HG02852 (cell line): ENCODE results near the gene THSD4.

Experiments
- ATAC-seq: cut with Tn5 transposase; IDR thresholded peaks from one replicate; pipeline ENCODE4 v1.9.1; 2021; ENCODE audit warnings: mild to moderate bottlenecking, moderate library complexity; ENCODE audit not compliant: unreplicated experiment

Gene THSD4

DNA sequence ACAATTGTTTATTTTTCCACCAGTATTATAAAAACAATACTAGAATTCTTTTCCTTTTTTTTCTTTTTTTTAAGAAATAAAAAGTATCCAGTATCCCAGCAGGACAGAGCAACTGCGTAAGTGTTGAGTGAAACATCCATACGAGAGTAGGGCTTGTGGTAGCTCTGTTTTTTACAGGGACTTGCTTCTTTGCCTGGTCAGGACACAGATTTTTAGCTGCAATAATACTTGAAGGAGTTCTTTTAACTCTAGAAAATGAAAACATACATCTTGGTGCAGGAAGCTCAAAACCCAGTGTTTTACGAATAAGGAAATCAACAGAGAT, 397.4 kb downstream of the THSD4 start:
- ATAC-seq, result no peak

- no peak for ATAC-seq
Observed at GRCh38 chr15:71515375-71516186, 400.3 kb downstream of the THSD4 start.

- ATAC-seq, result no peak
Observed at GRCh38 chr15:71517751-71518150, 402.5 kb downstream of the THSD4 start.

- no peak for ATAC-seq
Observed at GRCh38 chr15:71518661-71519060, 403.4 kb downstream of the THSD4 start.

GRCh38 chr15:71526060-71526820, 411.0 kb downstream of the THSD4 start:
- no peak for ATAC-seq

DNA sequence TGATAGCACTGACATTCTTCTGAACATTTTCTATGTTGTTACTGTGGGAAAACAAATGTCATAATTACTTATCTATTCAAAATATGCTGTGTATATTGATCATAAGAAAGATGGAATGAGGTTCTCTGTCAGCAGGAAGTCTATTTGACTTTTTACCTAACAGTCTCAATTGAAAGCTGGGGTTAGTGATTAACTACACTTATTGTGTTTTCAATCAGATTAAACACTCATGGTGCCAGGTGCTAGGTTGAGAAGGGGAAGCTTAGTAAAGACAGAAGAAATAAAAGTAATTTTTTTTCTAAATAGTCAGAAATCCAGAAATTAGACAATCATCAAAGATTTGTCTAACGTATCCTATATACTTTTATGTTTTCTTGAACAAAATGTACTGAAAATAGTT, 414.1 kb downstream of the THSD4 start:
- ATAC-seq, result no peak

DNA sequence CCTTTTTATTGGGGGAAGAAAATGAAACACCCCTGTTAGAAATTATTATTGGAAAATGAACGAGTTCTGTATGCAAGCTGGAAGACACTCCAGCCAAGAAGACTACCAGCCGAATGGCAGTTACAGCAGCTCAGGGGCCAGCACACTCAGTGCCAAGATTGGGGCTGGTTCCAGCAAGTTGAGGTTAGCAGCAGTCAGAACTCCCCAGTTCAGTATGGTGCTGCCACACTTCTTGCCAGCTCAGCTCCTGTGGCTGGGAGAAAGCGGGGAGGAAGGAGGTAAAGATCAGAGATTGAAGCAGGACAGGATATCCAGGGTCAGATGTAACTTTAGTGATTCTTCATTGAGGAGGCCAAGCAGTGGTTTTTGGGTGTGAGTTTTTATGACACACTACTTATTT, 414.8 kb downstream of the THSD4 start:
- no peak for ATAC-seq

- ATAC-seq, result no peak
Observed at GRCh38 chr15:71532994-71533393, 417.7 kb downstream of the THSD4 start.

DNA sequence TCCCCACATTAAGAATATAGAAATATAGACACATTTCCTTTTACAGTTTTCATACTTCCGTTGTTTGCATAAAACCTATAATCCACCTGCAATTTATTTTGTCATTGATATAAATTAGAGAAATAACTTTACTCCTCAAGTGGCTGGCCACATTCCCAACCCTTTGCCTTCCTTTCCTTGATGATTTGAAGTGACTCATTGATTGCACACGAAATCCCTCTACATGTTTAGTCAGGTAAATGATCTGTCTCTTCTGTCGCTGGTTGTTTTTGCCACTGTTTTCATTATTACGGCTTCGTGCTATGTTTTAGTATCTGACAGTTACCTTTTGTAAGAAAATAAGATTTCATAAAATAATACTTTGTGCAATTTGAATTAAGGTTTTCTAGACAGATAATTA, 422.9 kb downstream of the THSD4 start:
- ATAC-seq, result no peak

GRCh38 chr15:71541746-71542145, 426.5 kb downstream of the THSD4 start:
- ATAC-seq, result no peak

GRCh38 chr15:71542836-71543235, 427.6 kb downstream of the THSD4 start:
- ATAC-seq, result no peak

GRCh38 chr15:71543413-71543812, 428.1 kb downstream of the THSD4 start:
- ATAC-seq, result no peak

DNA sequence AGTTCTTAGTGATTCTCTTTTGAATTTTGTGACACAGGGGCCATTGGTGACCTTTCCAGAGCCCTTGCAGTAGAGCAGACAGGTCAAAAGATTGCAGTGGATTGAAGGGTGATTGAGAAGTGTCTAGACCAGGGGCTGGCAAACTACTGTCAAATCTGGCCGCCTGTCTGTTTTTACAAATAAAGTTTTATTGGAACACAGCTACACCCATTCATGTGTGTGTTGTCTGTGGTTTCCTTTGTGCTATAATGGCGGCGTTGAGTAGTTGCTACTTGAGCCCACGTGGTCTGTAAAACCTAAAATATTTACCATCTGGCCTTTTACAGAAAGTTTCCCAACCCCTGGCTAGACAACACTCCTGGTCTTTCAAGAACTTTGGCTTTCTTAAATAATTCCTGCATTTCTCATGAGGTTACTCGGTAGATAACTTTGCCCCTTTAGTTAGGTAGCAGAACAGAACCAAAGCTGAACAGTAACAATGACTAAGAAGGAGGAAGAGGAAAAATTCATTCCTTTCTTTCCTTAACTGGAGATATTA, 430.0 kb downstream of the THSD4 start:
- ATAC-seq, result no peak

GRCh38 chr15:71545923-71546322, 430.7 kb downstream of the THSD4 start:
- no peak for ATAC-seq

DNA sequence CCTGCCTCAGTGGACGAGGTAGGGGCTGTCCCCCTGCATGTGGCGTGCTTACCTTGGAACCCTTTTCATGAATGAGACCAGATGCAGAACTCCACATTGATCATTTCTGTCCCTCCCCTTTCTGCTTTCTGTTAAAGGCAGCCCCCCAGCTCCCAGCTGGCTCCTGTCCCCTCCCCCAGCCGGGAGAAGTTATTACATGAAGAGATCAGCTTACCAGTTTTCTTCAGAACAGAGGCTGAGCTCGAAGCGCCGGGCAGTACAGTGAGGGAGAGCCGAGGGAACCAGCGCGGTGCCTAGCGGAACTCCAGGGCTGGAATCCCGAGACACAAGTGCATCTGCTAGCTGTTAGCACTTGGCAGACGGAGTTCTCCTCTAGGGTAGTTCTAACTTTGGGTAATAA, 431.7 kb downstream of the THSD4 start:
- no peak for ATAC-seq

DNA sequence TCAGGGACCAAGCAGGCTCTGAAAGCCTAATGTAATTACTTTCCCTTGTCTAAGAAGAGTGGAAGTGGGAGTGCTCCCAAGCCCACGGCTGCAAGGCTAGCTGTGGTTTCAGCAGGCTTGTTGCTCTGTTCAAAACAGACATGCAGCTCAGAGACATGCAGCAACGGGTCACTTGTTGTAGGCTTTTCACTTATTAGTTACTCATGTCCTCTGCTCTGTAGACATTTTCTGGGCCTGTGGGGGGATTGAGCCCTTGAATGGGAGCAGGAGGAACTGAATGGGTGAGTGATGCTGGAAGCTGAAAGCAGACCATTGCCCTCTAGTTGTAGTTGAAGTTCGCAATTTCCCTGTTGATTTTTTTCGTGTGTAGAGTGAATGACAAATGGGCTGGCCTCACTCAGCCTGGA, 433.1 kb downstream of the THSD4 start:
- ATAC-seq, result no peak

DNA sequence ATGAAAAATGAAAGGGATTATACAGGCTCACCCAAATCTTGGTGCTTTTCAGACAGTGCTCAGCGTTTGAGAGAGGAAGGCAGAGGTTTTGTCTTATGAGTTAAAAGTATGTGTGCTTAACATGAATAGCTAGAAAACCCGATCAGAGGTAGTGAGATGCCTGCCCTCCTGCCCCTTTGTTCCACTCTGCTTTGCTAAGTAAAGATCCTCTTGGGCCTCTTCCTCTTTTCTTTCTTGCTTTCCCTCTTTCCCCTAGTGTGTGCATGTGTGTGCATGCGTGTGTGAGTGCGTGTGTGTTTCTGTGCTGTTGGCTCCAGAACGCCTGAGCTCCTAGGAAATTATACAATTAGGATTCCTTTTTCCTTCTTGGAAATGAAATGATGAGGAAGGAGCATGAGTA, 433.8 kb downstream of the THSD4 start:
- ATAC-seq, result no peak

GRCh38 chr15:71549697-71550096, 434.4 kb downstream of the THSD4 start:
- no peak for ATAC-seq

DNA sequence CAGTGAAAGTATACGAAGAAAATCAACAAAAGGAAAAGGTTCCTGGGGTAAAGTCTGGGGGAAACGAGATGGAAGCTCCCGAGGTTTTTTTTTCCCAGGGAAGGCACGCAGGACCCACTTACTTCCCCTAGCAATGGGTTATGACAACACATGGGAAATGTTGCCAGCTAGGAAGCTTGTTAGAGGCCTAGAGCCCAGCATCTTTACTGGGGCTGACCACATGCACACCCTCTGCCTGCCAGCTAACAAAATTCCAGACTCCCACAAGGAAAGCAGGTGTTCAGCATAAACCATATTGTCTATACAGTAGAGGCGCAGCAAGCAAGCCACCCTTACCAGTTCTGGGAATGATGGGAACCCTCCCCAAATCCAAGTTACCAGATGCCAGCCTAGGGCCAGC, 436.3 kb downstream of the THSD4 start:
- no peak for ATAC-seq

DNA sequence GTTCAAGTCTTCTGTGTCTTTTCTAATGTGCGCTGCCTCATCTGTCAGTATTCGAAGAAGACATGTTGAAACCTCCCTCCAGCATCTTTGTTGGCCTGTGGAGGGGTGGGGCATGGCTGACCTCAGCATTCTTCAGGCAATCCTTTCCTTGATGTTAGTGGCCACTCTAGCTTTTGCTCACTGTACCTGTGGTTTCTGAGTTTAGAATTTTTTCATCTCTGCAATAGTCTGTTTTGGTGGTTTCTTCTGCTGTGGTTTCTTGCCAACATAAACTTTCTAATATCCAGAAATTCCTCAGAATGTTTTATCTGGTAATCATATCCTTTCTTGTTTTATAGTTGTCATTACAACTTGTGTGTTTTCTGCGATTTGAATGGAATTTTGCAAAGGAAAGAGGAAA, 443.8 kb downstream of the THSD4 start:
- ATAC-seq, result no peak

- no peak for ATAC-seq
Observed at GRCh38 chr15:71559616-71560015, 444.3 kb downstream of the THSD4 start.

GRCh38 chr15:71562251-71562650, 447.0 kb downstream of the THSD4 start:
- no peak for ATAC-seq
